Mesendoderm (in vitro differentiated cells): ENCODE data around the gene AMIGO3.

Experiments used
- DNase-seq: peaks from one replicate; pipeline ENCODE4 v3.0.0; 2013
- H2AK5ac ChIP-seq: 2 replicates; pipeline ENCODE4 v1.6.1; 2013; ENCODE audit warnings: low read length, inconsistent platforms
- H2BK120ac ChIP-seq: 2 replicates; pipeline ENCODE4 v1.6.1; 2013; ENCODE audit warnings: low read depth, mild to moderate bottlenecking, low read length, moderate library complexity, mixed read lengths
- H2BK15ac ChIP-seq: replicated peaks from 2 replicates; pipeline ENCODE4 v1.6.1; 2013; ENCODE audit warnings: low read depth, mild to moderate bottlenecking, moderate library complexity
- H2BK5ac ChIP-seq: 2 replicates; pipeline ENCODE4 v1.6.1; 2013; ENCODE audit warnings: low read length, inconsistent platforms
- H3K18ac ChIP-seq: 2 replicates; pipeline ENCODE4 v1.6.1; 2013; ENCODE audit warnings: mild to moderate bottlenecking, low read length, mixed read lengths
- H3K23ac ChIP-seq: one replicate; pipeline ENCODE4 v1.6.1; 2013; ENCODE audit warnings: low read length
- H3K27ac ChIP-seq: 2 replicates; pipeline ENCODE4 v1.5.1; 2013; ENCODE audit warnings: low read depth, mild to moderate bottlenecking, inconsistent platforms, low read length, moderate library complexity
- H3K27me3 ChIP-seq: 2 replicates; pipeline ENCODE4 v1.6.1; 2013; ENCODE audit warnings: low read length, control low read depth, mild to moderate bottlenecking, inconsistent platforms; ENCODE audit not compliant: insufficient read depth, poor library complexity
- H3K36me3 ChIP-seq: 2 replicates; pipeline ENCODE4 v1.6.1; 2013; ENCODE audit warnings: low read length, inconsistent platforms; ENCODE audit not compliant: control insufficient read depth, insufficient read depth
- H3K4ac ChIP-seq: one replicate; pipeline ENCODE4 v1.6.1; 2013; ENCODE audit warnings: low read depth, mild to moderate bottlenecking, low read length, moderate library complexity
- H3K4me1 ChIP-seq: 2 replicates; pipeline ENCODE4 v1.6.1; 2013; ENCODE audit warnings: low read depth, low read length, inconsistent platforms; ENCODE audit not compliant: control insufficient read depth
- H3K4me2 ChIP-seq: 2 replicates; pipeline ENCODE4 v1.6.1; 2013; ENCODE audit warnings: low read length
- H3K4me3 ChIP-seq: 2 replicates; pipeline ENCODE4 v1.5.1; 2013; ENCODE audit warnings: mild to moderate bottlenecking, low read length
- H3K56ac ChIP-seq: one replicate; pipeline ENCODE4 v1.6.1; 2013; ENCODE audit warnings: low read length
- H3K79me1 ChIP-seq: 2 replicates; pipeline ENCODE4 v1.6.1; 2013; ENCODE audit warnings: low read length, inconsistent platforms
- H3K79me2 ChIP-seq: 2 replicates; pipeline ENCODE4 v1.6.1; 2013; ENCODE audit warnings: mild to moderate bottlenecking, low read length; ENCODE audit not compliant: control insufficient read depth, insufficient read depth
- H3K9ac ChIP-seq: 2 replicates; pipeline ENCODE4 v1.6.1; 2013; ENCODE audit warnings: low read length, inconsistent platforms
- H4K5ac ChIP-seq: one replicate; pipeline ENCODE4 v1.6.1; 2013; ENCODE audit warnings: low read length
- H4K8ac ChIP-seq: one replicate; pipeline ENCODE4 v1.6.1; 2013; ENCODE audit warnings: low read depth, mild to moderate bottlenecking, control low read depth, low read length, moderate library complexity
- WGBS: extraction: QIAGEN DNeasy Blood & Tissue Kit; methylation state at CpG from one replicate; pipeline ENCODE4 v1.1.7; 2013; ENCODE audit warnings: low lambda C conversion rate, missing lambda C conversion rate; ENCODE audit not compliant: insufficient coverage; ENCODE audit errors: extremely low coverage; 5-methylcytosine and 5-hydroxymethylcytosine counted together

The AMIGO3 gene

GRCh38 chr3:49673715-49674496 is 45.6 kb downstream of the AMIGO3 start, which contains the start of gene APEH:
TSS of gene APEH (plus strand) at chr3:49674351. CDS start at chr3:49674402, 51 bp downstream.
- peak within 1 kb of the TSS; percentile 94 for H3K9ac ChIP-seq
- no peak within 1 kb of the TSS for H4K5ac ChIP-seq
- no peaks in the 10 kb centered on the region for H3K27me3 ChIP-seq
- peak within 1 kb of the TSS; percentile 45 for H2BK5ac ChIP-seq
- WGBS = no CpG with 5 or more reads among the region's 71 CpGs
- H3K27ac ChIP-seq = peak within 1 kb of the TSS; percentile 91
- no peak within 1 kb of the TSS for H3K23ac ChIP-seq
- no peak within 1 kb of the TSS for H2BK15ac ChIP-seq
- H3K36me3 ChIP-seq = peaks cover 6% of the 10 kb centered on the region
- H2AK5ac ChIP-seq = peak within 1 kb of the TSS; percentile 3
- peaks cover 17% of the 10 kb centered on the region for H3K79me1 ChIP-seq
- peak within 1 kb of the TSS; percentile 98 for H3K56ac ChIP-seq
- H3K4me3 ChIP-seq = peak within 1 kb of the TSS; percentile 96
- peak within 1 kb of the TSS; percentile 86 for H3K4me2 ChIP-seq
- peak within 1 kb of the TSS; percentile 78 for H4K8ac ChIP-seq
- H3K79me2 ChIP-seq = peaks cover 10% of the 10 kb centered on the region
- DNase-seq = peak; percentile 98
- peaks cover 6% of the 10 kb centered on the region for H3K4me1 ChIP-seq
- H2BK120ac ChIP-seq = no peak within 1 kb of the TSS
- peak within 1 kb of the TSS; percentile 61 for H3K4ac ChIP-seq
- peak within 1 kb of the TSS; percentile 69 for H3K18ac ChIP-seq

- H2BK15ac ChIP-seq = no peak overlapping the region
- peak overlapping the region; percentile 45 for H2BK5ac ChIP-seq
- H3K79me2 ChIP-seq = peaks cover 10% of the 10 kb centered on the region
- H2AK5ac ChIP-seq = peak overlapping the region; percentile 3
- peak overlapping the region; percentile 89 for H3K9ac ChIP-seq
- H3K79me1 ChIP-seq = peaks cover 17% of the 10 kb centered on the region
- peak overlapping the region; percentile 78 for H4K8ac ChIP-seq
- peak overlapping the region; percentile 61 for H3K4ac ChIP-seq
- peak overlapping the region; percentile 92 for H3K56ac ChIP-seq
- no peak overlapping the region for H2BK120ac ChIP-seq
- H3K4me3 ChIP-seq = peak overlapping the region; percentile 75
- H4K5ac ChIP-seq = no peak overlapping the region
- no CpG with 5 or more reads among the region's 17 CpGs for WGBS
- peak overlapping the region; percentile 69 for H3K18ac ChIP-seq
- peak overlapping the region; percentile 51 for H3K4me2 ChIP-seq
- H3K4me1 ChIP-seq = peaks cover 6% of the 10 kb centered on the region
- DNase-seq = peak; percentile 51
- no peaks in the 10 kb centered on the region for H3K27me3 ChIP-seq
- H3K36me3 ChIP-seq = peaks cover 4% of the 10 kb centered on the region
- H3K27ac ChIP-seq = peak overlapping the region; percentile 91
- no peak overlapping the region for H3K23ac ChIP-seq
Observed at GRCh38 chr3:49673121-49673714, 46.3 kb downstream of the AMIGO3 start.

DNA sequence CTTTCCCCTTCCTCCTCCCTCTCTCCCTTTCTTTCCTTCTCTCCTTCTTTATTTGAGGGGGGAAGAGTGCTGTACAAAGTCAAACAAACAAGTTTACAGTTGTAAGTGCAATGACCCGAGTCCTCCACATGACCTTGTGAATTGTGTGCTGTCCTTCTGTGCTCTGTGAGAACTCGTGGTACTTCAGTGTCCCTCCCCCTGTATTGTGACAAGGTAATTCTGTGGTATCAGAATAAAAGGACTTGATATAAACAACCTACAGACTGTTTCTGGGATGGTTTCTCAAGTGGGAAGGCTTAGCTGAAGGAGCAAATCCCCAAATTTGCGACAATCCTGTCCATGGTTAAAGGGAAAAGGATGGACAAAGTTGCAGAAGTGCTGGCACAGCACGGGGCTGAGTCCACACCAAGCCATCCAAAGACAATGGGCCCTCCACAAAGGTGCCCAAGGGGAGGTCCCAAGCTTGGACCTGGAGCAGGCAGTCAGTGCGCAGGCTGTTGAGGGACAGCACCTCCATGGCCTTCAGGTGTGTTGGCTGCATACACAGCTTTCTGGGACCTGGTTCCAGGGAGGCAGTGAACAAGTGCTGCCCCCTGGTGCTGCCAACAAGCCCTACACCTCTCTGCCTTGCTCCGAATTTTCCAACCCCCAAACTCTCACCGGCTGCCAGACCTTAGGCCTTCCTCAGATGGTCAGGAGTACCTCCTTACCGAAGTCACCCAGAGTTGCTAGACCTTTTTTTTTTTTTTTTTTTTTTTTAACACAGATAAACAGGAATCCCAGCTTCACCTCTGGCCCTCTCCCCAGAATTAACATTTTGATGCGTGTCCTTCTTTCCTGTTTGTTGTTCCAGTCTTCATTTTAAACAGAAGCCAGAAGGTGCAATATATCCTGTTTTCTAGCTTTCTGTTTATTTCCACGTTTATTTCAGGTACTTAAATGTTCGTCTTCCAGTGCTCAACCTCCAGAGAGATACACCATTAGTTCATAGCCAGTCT is 47.9 kb downstream of the AMIGO3 start:
- Histone ChIP-seq H3K23ac (no peak overlapping the region), H2BK5ac (no peak overlapping the region), H4K5ac (no peak overlapping the region), H3K27me3 (no peaks in the 10 kb centered on the region), H3K36me3 (peaks cover 3% of the 10 kb centered on the region), H3K56ac (no peak overlapping the region), H3K9ac (peak overlapping the region; percentile 33), H3K79me1 (peaks cover 17% of the 10 kb centered on the region), H3K4ac (no peak overlapping the region), H4K8ac (no peak overlapping the region), H2BK15ac (no peak overlapping the region), H3K4me3 (no peak overlapping the region), H2AK5ac (no peak overlapping the region), H3K4me1 (peaks cover 6% of the 10 kb centered on the region), H3K18ac (no peak overlapping the region), H2BK120ac (no peak overlapping the region), H3K4me2 (no peak overlapping the region), H3K27ac (no peak overlapping the region), H3K79me2 (peaks cover 10% of the 10 kb centered on the region)
- peak; percentile 87 for DNase-seq
- WGBS = no CpG with 5 or more reads among the region's 11 CpGs

DNA sequence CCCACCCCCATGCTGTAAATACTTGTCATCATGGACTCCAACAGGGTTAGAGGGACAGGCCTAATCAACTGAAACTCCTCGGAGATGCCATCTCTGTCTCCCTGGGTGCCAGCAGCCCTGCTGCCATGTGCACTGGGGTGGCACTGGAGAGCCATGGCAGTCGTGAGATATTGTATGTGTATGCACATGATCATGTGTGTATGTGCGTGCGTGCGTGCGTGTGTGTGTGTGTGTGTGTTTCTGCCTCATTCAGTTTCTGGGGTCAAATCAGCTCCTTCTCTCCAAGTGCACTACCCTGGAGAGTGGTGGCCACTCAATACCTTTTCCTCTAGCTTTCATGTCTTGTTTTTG is 48.6 kb downstream of the AMIGO3 start:
- Histone ChIP-seq H3K27ac (no peak overlapping the region), H2AK5ac (no peak overlapping the region), H3K56ac (no peak overlapping the region), H3K4me2 (no peak overlapping the region), H3K79me1 (peaks cover 15% of the 10 kb centered on the region), H3K4ac (no peak overlapping the region), H2BK15ac (no peak overlapping the region), H3K79me2 (peaks cover 10% of the 10 kb centered on the region), H3K36me3 (peaks cover 1% of the 10 kb centered on the region), H2BK5ac (no peak overlapping the region), H4K8ac (no peak overlapping the region), H3K23ac (no peak overlapping the region), H3K4me3 (no peak overlapping the region), H3K4me1 (peaks cover 6% of the 10 kb centered on the region), H3K27me3 (no peaks in the 10 kb centered on the region), H4K5ac (no peak overlapping the region), H3K9ac (no peak overlapping the region), H3K18ac (no peak overlapping the region), H2BK120ac (no peak overlapping the region)
- DNase-seq = no peak
- no CpG with 5 or more reads among the region's 6 CpGs for WGBS

DNA sequence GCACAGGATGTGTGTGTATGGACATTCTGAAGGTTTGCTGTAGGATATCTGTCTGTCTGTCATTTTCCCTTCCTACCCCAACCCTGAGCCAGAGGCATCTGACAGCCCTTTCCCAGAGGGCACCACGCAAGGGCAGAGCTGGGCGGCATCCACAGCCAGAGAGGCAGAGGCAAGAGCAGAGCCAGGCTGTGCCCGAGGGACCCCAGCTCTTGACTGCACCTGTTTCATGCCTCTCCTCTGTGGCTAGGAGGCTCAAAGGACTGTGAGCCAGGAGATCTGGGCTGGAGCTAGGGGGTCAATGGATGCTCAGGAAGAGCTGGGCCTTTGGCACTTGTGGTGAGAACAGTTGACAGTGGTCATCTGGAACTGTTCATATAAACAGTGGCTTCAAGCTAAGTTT is 50.1 kb downstream of the AMIGO3 start:
- Histone ChIP-seq H4K8ac (no peak overlapping the region), H3K4me1 (peaks cover 2% of the 10 kb centered on the region), H2BK120ac (no peak overlapping the region), H2AK5ac (no peak overlapping the region), H4K5ac (no peak overlapping the region), H2BK5ac (no peak overlapping the region), H3K27ac (no peak overlapping the region), H3K36me3 (no peaks in the 10 kb centered on the region), H3K79me1 (peaks cover 4% of the 10 kb centered on the region), H3K27me3 (no peaks in the 10 kb centered on the region), H3K4me3 (no peak overlapping the region), H3K9ac (no peak overlapping the region), H2BK15ac (no peak overlapping the region), H3K23ac (no peak overlapping the region), H3K18ac (no peak overlapping the region), H3K4ac (no peak overlapping the region), H3K79me2 (peaks cover 3% of the 10 kb centered on the region), H3K56ac (no peak overlapping the region), H3K4me2 (no peak overlapping the region)
- no CpG with 5 or more reads among the region's 3 CpGs for WGBS
- no peak for DNase-seq
